ENCODE data around the gene CADM2.

Gene CADM2

GRCh38 chr3:85189731-85190130 is 230.9 kb downstream of the CADM2 start:
- no peak for DNase-seq (ENCODE audit: low read depth)

DNA sequence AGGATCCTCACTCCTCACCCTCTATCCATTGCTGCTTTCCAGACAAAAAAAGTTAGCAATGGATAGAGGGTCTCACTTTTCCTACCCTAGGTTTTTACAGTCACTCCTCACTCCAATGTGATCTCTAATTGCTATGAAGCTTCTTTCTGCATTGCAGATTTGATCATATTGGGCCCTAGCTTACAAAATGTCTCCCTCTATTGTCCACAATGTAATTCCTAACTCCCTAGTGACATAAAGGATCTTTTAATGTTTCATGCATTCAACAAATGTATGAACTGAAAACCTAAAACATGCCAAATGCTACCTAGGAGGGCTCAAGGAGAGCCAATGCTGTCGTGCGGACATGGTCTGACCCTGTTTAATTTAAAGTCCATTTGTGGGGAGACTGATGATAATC is 234.8 kb downstream of the CADM2 start:
- no peak for DNase-seq (ENCODE audit: low read depth)

GRCh38 chr3:85208650-85209049 is 249.9 kb downstream of the CADM2 start:
- no peak for DNase-seq (ENCODE audit: low read depth)

DNA sequence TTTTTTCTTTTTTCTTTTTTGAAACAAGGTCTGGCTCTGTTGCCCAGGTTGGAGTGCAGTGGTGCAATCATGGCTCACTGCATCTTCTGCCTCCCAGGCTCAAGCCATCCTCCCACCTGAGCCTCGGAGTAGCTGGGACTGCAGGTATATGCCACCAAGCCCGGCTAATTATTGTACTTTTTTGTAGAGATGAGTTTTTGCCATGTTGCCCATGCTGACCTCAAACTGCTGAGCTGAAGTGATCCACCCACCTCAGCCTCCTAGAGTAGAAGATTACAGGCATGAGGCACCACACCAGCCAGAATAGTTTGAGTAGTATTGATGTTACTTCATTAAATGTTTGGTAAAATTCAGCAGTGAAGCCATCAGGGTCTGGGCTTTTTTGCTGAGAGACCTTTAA is 251.8 kb downstream of the CADM2 start:
- no peak for DNase-seq (ENCODE audit: low read depth)

DNA sequence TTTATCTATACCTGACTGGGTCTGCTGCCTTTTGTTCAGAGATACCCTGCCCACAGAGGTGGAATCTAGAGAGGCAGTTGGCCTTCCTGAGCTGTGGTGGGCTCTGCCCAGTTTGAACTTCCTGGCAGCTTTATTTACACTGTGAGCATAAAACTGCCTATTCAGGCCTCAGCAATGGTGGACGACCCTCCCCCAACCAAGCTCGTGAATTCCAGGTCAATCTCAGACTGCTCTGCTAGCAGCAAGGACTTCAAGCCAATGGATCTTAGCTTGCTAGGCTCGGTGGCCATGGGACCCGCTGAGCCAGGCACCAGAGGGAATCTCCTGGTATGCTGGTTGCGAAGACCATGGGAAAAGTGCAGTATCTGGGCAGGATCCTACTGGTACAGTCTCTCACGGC is 270.2 kb downstream of the CADM2 start:
- no peak for DNase-seq (ENCODE audit: low read depth)

DNA sequence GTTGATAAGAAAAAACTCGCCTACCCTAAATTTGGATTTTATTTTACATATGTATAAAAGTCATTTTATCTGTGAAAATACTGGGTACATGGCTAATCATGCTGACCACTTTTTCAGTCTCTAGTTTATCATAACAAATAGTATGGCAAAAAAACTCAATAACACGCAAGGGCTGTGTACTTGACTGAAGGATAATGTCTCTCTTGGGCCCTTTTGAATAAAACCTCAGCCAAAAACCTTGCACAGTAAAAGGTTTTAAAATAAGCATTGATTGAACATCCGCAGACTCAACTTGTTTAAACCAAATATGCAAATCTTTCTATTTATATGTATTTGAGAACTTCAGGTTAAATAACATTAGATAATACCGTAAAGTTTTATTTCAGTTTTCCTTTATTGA is 285.3 kb downstream of the CADM2 start:
- no peak for DNase-seq (ENCODE audit: low read depth)

- DNase-seq (ENCODE audit: low read depth), result no peak
These were observed 285.7 kb downstream of the CADM2 start for GRCh38 chr3:85244519-85244918.

DNA sequence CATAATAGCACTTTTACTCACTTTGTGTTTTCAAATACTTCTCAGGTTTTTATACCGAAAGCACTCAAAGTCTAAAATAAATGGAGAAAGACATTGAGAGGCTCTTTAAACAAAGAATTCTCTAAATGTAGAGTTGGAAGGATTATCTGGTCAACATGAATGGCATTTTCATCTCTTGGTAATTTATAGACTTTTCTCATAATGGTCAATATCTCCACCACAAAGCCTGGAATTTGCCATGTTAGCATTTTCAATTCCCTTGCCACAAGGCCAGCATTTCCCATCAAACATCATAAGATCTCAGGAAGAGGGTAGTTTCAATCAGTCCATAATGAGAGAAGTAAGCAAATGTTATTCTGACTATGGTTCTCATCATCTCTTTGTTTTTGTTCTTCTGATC is 293.0 kb downstream of the CADM2 start:
- no peak for DNase-seq (ENCODE audit: low read depth)

DNA sequence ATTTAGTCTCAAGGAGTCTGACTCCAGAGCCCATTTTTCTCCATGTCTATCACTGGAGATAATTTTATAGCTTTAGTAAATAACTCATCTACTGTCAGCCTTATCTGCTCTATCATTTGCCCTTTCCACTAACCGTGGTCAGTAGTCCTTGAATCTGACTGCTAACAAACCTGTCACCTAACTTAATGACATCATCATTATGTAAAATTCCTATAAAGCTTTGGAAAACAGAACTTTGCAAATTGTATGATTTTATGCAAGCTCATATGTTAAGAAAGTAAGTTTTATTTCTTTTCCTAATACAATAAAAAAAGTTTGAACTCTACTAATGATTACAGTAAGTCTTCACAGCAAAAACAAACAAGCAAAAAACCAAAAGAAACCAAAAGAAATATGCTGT is 293.9 kb downstream of the CADM2 start:
- DNase-seq (ENCODE audit: low read depth), result no peak

GRCh38 chr3:85254738-85255137 is 295.9 kb downstream of the CADM2 start:
- no peak for DNase-seq (ENCODE audit: low read depth)

DNA sequence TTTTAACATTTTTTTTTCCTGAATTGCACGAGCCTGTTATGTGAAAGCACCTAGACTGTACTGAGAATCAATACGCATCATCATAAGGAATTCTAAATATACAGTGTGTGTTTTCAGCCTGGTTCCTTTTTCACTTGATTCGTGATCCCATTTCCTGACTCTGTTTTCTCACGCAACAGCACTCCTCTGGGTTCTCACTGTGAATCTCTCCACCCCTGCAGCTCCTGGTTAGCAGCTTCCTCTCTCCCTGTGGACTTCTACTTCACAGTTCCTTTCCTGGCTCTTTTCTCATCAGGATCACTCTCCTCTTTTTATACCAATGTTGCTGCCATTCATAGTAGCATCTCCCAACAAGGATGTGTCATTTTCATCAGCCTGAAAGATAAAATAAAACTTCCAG is 297.2 kb downstream of the CADM2 start:
- no peak for DNase-seq (ENCODE audit: low read depth)

GRCh38 chr3:85258326-85258725 is 299.5 kb downstream of the CADM2 start:
- no peak for DNase-seq (ENCODE audit: low read depth)

- no peak for DNase-seq (ENCODE audit: low read depth)
These were observed 300.0 kb downstream of the CADM2 start for GRCh38 chr3:85258819-85259218.

DNA sequence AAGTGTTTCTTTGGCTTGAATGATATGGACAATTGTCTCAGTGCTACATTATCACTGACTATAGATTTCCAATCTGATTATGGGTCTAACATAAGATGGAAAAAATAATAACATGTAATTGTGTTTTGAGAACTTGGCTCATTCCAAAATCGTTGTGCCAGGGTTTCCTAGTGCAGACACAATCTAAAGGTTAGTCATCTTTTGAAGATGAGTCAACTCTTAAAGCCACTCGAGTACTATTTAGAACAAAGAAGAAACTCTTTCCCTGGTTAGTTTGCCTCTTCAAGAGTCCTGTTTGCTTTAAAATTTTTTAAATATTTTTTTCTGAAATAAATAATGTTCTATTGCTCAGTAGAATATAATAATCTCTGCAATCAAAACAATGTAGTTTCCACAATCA is 301.0 kb downstream of the CADM2 start:
- DNase-seq (ENCODE audit: low read depth), result no peak

GRCh38 chr3:85264381-85264780 is 305.6 kb downstream of the CADM2 start:
- no peak for DNase-seq (ENCODE audit: low read depth)

GRCh38 chr3:85270488-85270887 is 311.7 kb downstream of the CADM2 start:
- no peak for DNase-seq (ENCODE audit: low read depth)

DNA sequence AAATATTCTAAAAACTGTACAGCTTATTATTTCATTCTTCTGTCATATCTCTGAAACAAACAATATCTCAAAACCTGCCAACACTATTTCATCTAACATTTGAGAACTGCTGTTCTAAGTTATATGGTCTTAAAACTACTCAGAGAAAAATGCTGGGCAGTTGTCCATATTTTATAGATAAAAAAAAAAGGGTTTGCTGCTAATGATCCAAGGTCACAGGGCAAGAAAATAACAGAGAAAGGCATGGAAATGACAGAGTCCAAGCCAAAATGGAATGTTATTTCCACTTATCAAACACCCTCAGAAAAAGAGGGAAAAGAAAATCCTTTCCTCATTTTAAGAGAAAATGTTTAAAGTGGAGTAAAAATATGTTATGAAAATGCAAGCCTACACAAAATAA is 313.1 kb downstream of the CADM2 start:
- DNase-seq (ENCODE audit: low read depth), result no peak

DNA sequence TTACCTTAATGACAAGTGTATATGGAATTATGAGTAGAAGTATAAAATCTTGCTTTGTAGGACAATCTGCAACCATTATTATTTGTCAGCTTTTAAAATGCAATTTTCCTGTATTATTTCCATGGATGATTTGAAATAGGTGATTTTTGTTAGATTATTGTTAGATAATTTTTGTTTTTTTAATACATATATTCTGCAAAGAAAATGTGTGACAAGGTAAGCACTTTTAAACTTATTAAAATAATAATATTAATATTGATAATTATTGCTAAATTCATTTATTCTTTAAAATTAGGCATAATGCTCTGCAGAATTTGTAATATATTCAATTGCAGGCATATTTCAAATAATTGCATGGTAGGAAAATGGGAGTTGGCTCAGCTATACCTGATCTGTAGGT is 329.5 kb downstream of the CADM2 start:
- no peak for DNase-seq (ENCODE audit: low read depth)

GRCh38 chr3:85297291-85297690 is 338.5 kb downstream of the CADM2 start:
- no peak for DNase-seq (ENCODE audit: low read depth)

- no peak for DNase-seq (ENCODE audit: low read depth)
These were observed 339.2 kb downstream of the CADM2 start for GRCh38 chr3:85298032-85298431.

DNA sequence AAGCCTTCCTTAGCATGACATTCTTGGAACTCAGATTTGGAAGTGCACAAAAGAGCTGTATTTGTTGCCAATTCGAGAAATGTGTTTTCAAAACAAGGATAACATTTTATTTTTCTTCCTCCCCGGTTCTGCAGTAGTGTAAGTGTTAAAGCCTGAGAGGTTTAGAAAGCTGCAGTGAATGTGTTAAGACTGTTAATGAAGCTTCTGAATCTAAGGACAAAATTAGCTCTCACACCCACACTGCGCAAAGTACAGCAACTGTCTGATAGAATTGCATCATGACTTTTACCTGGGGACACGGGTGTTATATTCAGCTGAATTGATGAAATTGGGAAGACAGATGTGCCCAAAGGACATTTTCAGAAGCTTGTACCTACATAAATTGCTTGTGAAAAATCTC is 344.4 kb downstream of the CADM2 start:
- no peak for DNase-seq (ENCODE audit: low read depth)

DNA sequence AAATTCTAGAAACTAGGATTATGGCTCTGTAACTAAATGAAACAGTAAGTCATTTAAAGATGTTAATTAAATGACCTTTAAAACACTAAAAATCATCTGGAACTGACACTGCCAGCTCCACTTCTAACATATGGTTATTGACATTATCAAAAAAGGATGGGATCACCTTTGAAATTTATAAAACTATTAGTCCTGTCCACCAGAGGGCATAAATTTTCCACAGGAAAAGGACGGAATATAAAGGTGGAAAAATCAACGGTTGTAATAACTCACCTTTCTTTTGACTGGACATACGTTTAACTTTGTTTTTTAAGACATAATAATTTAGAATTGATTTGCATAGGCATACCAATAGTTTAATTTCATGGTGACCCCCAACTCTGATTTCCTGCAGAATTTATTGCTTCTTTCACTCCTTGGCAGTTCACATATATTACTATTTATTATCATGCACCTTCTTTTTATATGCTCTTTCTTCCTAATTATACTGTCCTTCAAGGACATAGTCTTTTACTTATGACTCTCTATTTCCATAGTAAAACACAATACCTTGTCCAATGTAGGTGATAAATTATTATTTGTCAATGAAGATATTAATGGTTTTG is 345.7 kb downstream of the CADM2 start:
- DNase-seq (ENCODE audit: low read depth), result no peak

- DNase-seq (ENCODE audit: low read depth), result no peak
These were observed 353.5 kb downstream of the CADM2 start for GRCh38 chr3:85312331-85312730.

- DNase-seq (ENCODE audit: low read depth), result no peak
These were observed 354.6 kb downstream of the CADM2 start for GRCh38 chr3:85313380-85313779.

DNA sequence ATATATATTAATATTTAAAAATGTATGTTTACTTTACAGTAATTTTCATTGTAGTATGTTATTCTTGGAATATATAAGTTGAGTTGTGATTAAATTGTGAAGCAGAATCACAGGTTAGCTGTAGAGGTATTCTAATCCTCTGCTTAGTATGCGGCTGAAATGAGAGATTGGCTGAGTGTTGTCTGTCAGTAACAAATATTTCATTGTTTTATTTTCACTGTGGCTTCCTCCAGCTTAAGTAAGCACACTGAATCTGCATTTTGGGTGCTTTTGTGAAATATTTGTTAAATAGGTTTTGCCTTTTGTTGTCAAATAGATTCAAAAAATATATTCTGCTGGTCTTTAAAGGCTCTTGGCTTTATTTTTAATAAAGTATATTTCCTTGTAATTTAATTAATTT is 357.5 kb downstream of the CADM2 start:
- DNase-seq (ENCODE audit: low read depth), result no peak
